ENCODE measurements around the gene PRKCH. TPM values are rescaled to one million over a fixed set of nuclear protein-coding genes. Genes with fewer than 3 reads are reported as not detected.

Gene PRKCH
- total RNA-seq, 5 donors from 2014 or later (not counting 1 experiment from before 2014, with no cell fraction given), result 267 to 436 (median 326) TPM

GRCh38 chr14:61439779-61440418 lies 118.5 kb downstream of the PRKCH start:
- Mint-ChIP-seq H3K27ac (peak overlapping the region; percentile 93 to 96), H3K27me3 (no peaks in the 10 kb centered on the region), H3K4me3 (peak overlapping the region; percentile 63 to 84 (median 69)), H3K36me3 (peaks cover 15% of the 10 kb centered on the region), H3K4me1 (peaks cover 89 to 96% (median 94%) of the 10 kb centered on the region in 3 donors), H3K9me3 (no peaks in the 10 kb centered on the region)
- 40% methylated on average over 1 of the region's 4 CpGs for WGBS (ENCODE audit: insufficient coverage)
- H3K27me3 ChIP-seq (replicated peaks in 1 of 2; ENCODE audit: control insufficient read depth in 2 of 2, extremely low read depth in 1 of 2, insufficient read depth in 2 of 2, low read length in 1 of 2), result no peaks in the 10 kb centered on the region
- H3K4me1 ChIP-seq (ENCODE audit: control insufficient read depth in 1 of 2, extremely low read depth in 1 of 2, insufficient read depth in 2 of 2, low read length in 2 of 2), result peaks cover 69 to 80% of the 10 kb centered on the region in 2 experiments
- H3K36me3 ChIP-seq (ENCODE audit: control insufficient read depth in 2 of 2, extremely low read depth in 1 of 2, insufficient read depth in 1 of 2, low read length in 1 of 2), result peaks cover 0 to 11% of the 10 kb centered on the region in 2 donors
- no peaks in the 10 kb centered on the region for H3K9me3 ChIP-seq
- DNase-seq, result no peak
- H3K4me3 ChIP-seq (ENCODE audit: control insufficient read depth in 1 of 2, extremely low read depth in 1 of 2, low read length in 1 of 2), result peak overlapping the region in 1 of 2 donors; percentile 15
- POLR2A ChIA-PET, result interaction anchor here in 1 of 2 donors (0.6 kb wide), 1 partner anchor 309 kb away, joined by 4 read pairs; no protein-coding TSS in a partner anchor
- ATAC-seq (replicated peaks in 1 of 4), result no peak
- peak overlapping the region; percentile 77 for H3K27ac ChIP-seq (ENCODE audit: low read length)
- CTCF ChIA-PET, result interaction anchor here in 1 of 2 donors (0.5 kb wide), 1 partner anchor 80 kb away, joined by 3 read pairs; no protein-coding TSS in a partner anchor

DNA sequence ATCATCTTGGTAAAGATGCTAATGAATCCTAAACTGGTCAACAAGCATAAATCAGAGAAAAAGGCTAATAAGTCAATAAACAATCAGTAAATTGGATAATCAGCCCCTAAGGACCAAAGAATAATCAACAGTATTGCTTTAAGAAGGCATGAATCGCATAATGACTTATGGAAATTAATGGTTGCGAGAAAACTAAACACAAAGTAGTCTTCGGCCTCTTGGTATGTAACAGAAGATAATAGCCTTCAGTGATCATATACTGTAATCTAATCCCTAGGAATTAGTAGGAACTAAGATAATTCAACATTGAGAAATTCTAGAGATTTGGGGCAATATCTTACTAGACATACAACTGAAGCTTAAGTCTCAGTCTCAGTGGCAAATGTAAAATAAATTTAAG lies 122.1 kb downstream of the PRKCH start:
- POLR2A ChIA-PET, result interaction anchor here (0.5 to 0.9 kb wide), 2 partner anchors 110 to 115 kb away, joined by 4 read pairs; no protein-coding TSS in a partner anchor
- Histone ChIP-seq H3K9me3 (no peaks in the 10 kb centered on the region), H3K36me3 (ENCODE audit: control insufficient read depth in 2 of 2, extremely low read depth in 1 of 2, insufficient read depth in 1 of 2, low read length in 1 of 2) (peaks cover 0 to 30% of the 10 kb centered on the region in 2 donors), H3K4me3 (ENCODE audit: control insufficient read depth in 1 of 2, extremely low read depth in 1 of 2, low read length in 1 of 2) (no peak overlapping the region), H3K27ac (ENCODE audit: low read length) (peak overlapping the region; percentile 70), H3K4me1 (ENCODE audit: control insufficient read depth in 1 of 2, extremely low read depth in 1 of 2, insufficient read depth in 2 of 2, low read length in 2 of 2) (peaks cover 66 to 73% of the 10 kb centered on the region in 2 experiments), H3K27me3 (replicated peaks in 1 of 2; ENCODE audit: control insufficient read depth in 2 of 2, extremely low read depth in 1 of 2, insufficient read depth in 2 of 2, low read length in 1 of 2) (no peaks in the 10 kb centered on the region)
- Mint-ChIP-seq H3K27me3 (no peaks in the 10 kb centered on the region), H3K4me3 (peak overlapping the region in 2 of 3 donors; percentile 37 to 61), H3K27ac (peak overlapping the region; percentile 89 to 95), H3K36me3 (peaks cover 29% of the 10 kb centered on the region), H3K4me1 (peaks cover 92 to 96% (median 95%) of the 10 kb centered on the region in 3 donors), H3K9me3 (no peaks in the 10 kb centered on the region)
- no CpG with 5 or more reads among the region's 3 CpGs for WGBS (ENCODE audit: insufficient coverage)
- DNase-seq, result no peak
- CTCF ChIA-PET, result interaction anchor here in 1 of 2 donors (1.0 to 1.2 kb wide), 2 partner anchors 55 to 147 kb away, joined by 3 to 5 read pairs; no protein-coding TSS in a partner anchor
- ATAC-seq (replicated peaks in 1 of 4), result no peak

- 0% methylated on average over 3 of the region's 5 CpGs for WGBS (ENCODE audit: insufficient coverage)
- no peaks in the 10 kb centered on the region for H3K27me3 ChIP-seq (replicated peaks in 1 of 2; ENCODE audit: control insufficient read depth in 2 of 2, extremely low read depth in 1 of 2, insufficient read depth in 2 of 2, low read length in 1 of 2)
- H3K4me3 ChIP-seq (ENCODE audit: control insufficient read depth in 1 of 2, extremely low read depth in 1 of 2, low read length in 1 of 2), result no peak overlapping the region
- Mint-ChIP-seq H3K4me1 (peaks cover 92 to 96% (median 95%) of the 10 kb centered on the region in 3 donors), H3K27me3 (no peaks in the 10 kb centered on the region), H3K36me3 (peaks cover 37% of the 10 kb centered on the region), H3K4me3 (peak overlapping the region; percentile 32 to 61 (median 55)), H3K9me3 (no peaks in the 10 kb centered on the region), H3K27ac (peak overlapping the region; percentile 89 to 95)
- ChIA-PET POLR2A (interaction anchor here in 1 of 2 donors (0.5 kb wide), 1 partner anchor 116 kb away, joined by 4 read pairs; no protein-coding TSS in a partner anchor), CTCF (interaction anchor here in 1 of 2 donors (1.2 kb wide), 1 partner anchor 56 kb away, joined by 5 read pairs; no protein-coding TSS in a partner anchor)
- H3K9me3 ChIP-seq, result no peaks in the 10 kb centered on the region
- peak overlapping the region; percentile 70 for H3K27ac ChIP-seq (ENCODE audit: low read length)
- peak; percentile 22 to 82 (median 51) for DNase-seq
- peaks cover 66 to 73% of the 10 kb centered on the region in 2 experiments for H3K4me1 ChIP-seq (ENCODE audit: control insufficient read depth in 1 of 2, extremely low read depth in 1 of 2, insufficient read depth in 2 of 2, low read length in 2 of 2)
- peaks cover 0 to 38% of the 10 kb centered on the region in 2 donors for H3K36me3 ChIP-seq (ENCODE audit: control insufficient read depth in 2 of 2, extremely low read depth in 1 of 2, insufficient read depth in 1 of 2, low read length in 1 of 2)
- peak; percentile 83 to 95 (median 90) for ATAC-seq (replicated peaks in 1 of 4)
Measured at GRCh38 chr14:61444215-61444768, 122.9 kb downstream of the PRKCH start.

- Mint-ChIP-seq H3K4me1 (peaks cover 98 to 100% (median 98%) of the 10 kb centered on the region in 3 donors), H3K27ac (peak overlapping the region; percentile 95), H3K4me3 (peak overlapping the region; percentile 13 to 74 (median 43)), H3K36me3 (peaks cover 77% of the 10 kb centered on the region), H3K9me3 (no peaks in the 10 kb centered on the region), H3K27me3 (no peaks in the 10 kb centered on the region)
- no peaks in the 10 kb centered on the region for H3K9me3 ChIP-seq
- no peaks in the 10 kb centered on the region for H3K27me3 ChIP-seq (replicated peaks in 1 of 2; ENCODE audit: control insufficient read depth in 2 of 2, extremely low read depth in 1 of 2, insufficient read depth in 2 of 2, low read length in 1 of 2)
- no CpG with 5 or more reads among the region's 2 CpGs for WGBS (ENCODE audit: insufficient coverage)
- H3K36me3 ChIP-seq (ENCODE audit: control insufficient read depth in 2 of 2, extremely low read depth in 1 of 2, insufficient read depth in 1 of 2, low read length in 1 of 2), result peaks cover 4 to 73% of the 10 kb centered on the region in 2 donors
- POLR2A ChIA-PET, result interaction anchor here (0.5 to 1.1 kb wide), 4 partner anchors 18 to 124 kb away, joined by 3 to 20 read pairs (median 3); no protein-coding TSS in a partner anchor
- ATAC-seq (replicated peaks in 1 of 4), result no peak
- peaks cover 69 to 80% of the 10 kb centered on the region in 2 experiments for H3K4me1 ChIP-seq (ENCODE audit: control insufficient read depth in 1 of 2, extremely low read depth in 1 of 2, insufficient read depth in 2 of 2, low read length in 2 of 2)
- peak overlapping the region; percentile 76 for H3K27ac ChIP-seq (ENCODE audit: low read length)
- CTCF ChIA-PET, result interaction anchor here (0.9 to 1.8 kb wide), 8 partner anchors 9 to 310 kb away, joined by 3 to 5 read pairs (median 3); partner anchors contain the start of gene SNAPC1 (in 1 of the 2)
- DNase-seq, result no peak
- no peak overlapping the region for H3K4me3 ChIP-seq (ENCODE audit: control insufficient read depth in 1 of 2, extremely low read depth in 1 of 2, low read length in 1 of 2)
Measured at GRCh38 chr14:61451491-61451890, 130.1 kb downstream of the PRKCH start.

- ChIA-PET POLR2A (interaction anchor here (0.5 to 1.1 kb wide), 5 partner anchors 19 to 178 kb away, joined by 3 to 20 read pairs (median 3); no protein-coding TSS in a partner anchor), CTCF (interaction anchor here (0.6 to 1.8 kb wide), 13 partner anchors 9 to 248 kb away, joined by 3 to 5 read pairs (median 3); partner anchors contain the start of gene PRKCH (in 1 of the 2))
- Mint-ChIP-seq H3K27ac (peak overlapping the region; percentile 95), H3K4me1 (peaks cover 98 to 100% (median 98%) of the 10 kb centered on the region in 3 donors), H3K27me3 (no peaks in the 10 kb centered on the region), H3K4me3 (peak overlapping the region; percentile 43 to 74 (median 65)), H3K36me3 (peaks cover 76% of the 10 kb centered on the region), H3K9me3 (no peaks in the 10 kb centered on the region)
- ATAC-seq (replicated peaks in 1 of 4), result peak in 2 of 4 experiments; percentile 7 to 15
- Histone ChIP-seq H3K36me3 (ENCODE audit: control insufficient read depth in 2 of 2, extremely low read depth in 1 of 2, insufficient read depth in 1 of 2, low read length in 1 of 2) (peaks cover 7 to 72% of the 10 kb centered on the region in 2 donors), H3K27ac (ENCODE audit: low read length) (peak overlapping the region; percentile 76), H3K4me1 (ENCODE audit: control insufficient read depth in 1 of 2, extremely low read depth in 1 of 2, insufficient read depth in 2 of 2, low read length in 2 of 2) (peaks cover 70 to 81% of the 10 kb centered on the region in 2 experiments), H3K27me3 (replicated peaks in 1 of 2; ENCODE audit: control insufficient read depth in 2 of 2, extremely low read depth in 1 of 2, insufficient read depth in 2 of 2, low read length in 1 of 2) (no peaks in the 10 kb centered on the region), H3K9me3 (no peaks in the 10 kb centered on the region), H3K4me3 (ENCODE audit: control insufficient read depth in 1 of 2, extremely low read depth in 1 of 2, low read length in 1 of 2) (peak overlapping the region in 1 of 2 donors; percentile 15)
- DNase-seq, result no peak
- 52% methylated on average over 5 of the region's 6 CpGs for WGBS (ENCODE audit: insufficient coverage)
Measured at GRCh38 chr14:61451891-61452400, 130.6 kb downstream of the PRKCH start.

Measured in T-cell (primary cell).